K562 (cell line): ENCODE measurements around the gene PGM3. TPM values are rescaled to one million over a fixed set of nuclear protein-coding genes. Genes with fewer than 3 reads are reported as not detected.

Source experiments
- ATAC-seq: fragments of 200-7000 bp; cut with Tn5 transposase; 3 replicates; pipeline ENCODE4 v1.9.1; 2020; ENCODE audit warnings: moderate library complexity
- BruUV-seq: library from RNA; stranded (reverse); fragments of 400-500 nt; replicated peaks from 2 replicates; lab custom pipeline; 2021; lab: Mats Ljungman, UMichigan
- CTCF ChIA-PET: fragments of 300-600 bp; formaldehyde crosslinking; extraction: SDS; loops from one replicate; lab custom pipeline; 2021; ENCODE audit warnings: low intra/inter-chr PET ratio; lab: Yijun Ruan, JAX
- POLR2A ChIA-PET: fragments of 300-600, 350-650 bp; sonication (Branson Sonifier 250); formaldehyde crosslinking; extraction: SDS; loops from one replicate; lab custom pipeline; 2021; ENCODE audit warnings: antibody characterized with exemption, inconsistent platforms; lab: Yijun Ruan, JAX
- DNase-seq, 4 experiments: peaks; one replicate each; pipeline versions ENCODE4 v3.0.0 to v3.0.0-alpha.2; 2011 to 2018; ENCODE audit warnings: low spot score in 3 of 4, mixed read lengths in 3 of 4; ENCODE audit errors: extremely low read depth in 1 of 4
- FAIRE-seq: peaks from 2 replicates; lab custom pipeline; 2011; peaks lifted over from hg19 to GRCh38; lab: Jason Lieb, UNC
- H2AFZ ChIP-seq: 2 replicates; pipeline ENCODE4 v1.6.0; 2011; ENCODE audit warnings: low read depth, low read length, control low read depth, inconsistent platforms
- H3K27ac ChIP-seq: fragments of 200-600 bp; 3 replicates; pipeline ENCODE4 v1.8.0; 2011; ENCODE audit warnings: low read depth, mild to moderate bottlenecking, control low read depth, inconsistent platforms, low read length, moderate library complexity, mixed read lengths; ENCODE audit errors: extremely low read depth
- H3K27me3 ChIP-seq, 2 experiments: fragments of 300-600 bp in 1 of 2; 2 replicates in 1 of 2; 3 replicates in 1 of 2; pipeline versions ENCODE4 v1.6.0 to v1.8.0; 2011; ENCODE audit warnings: inconsistent platforms in 2 of 2, low read length in 2 of 2, mild to moderate bottlenecking in 1 of 2, mixed read lengths in 1 of 2, moderate library complexity in 1 of 2; ENCODE audit not compliant: control insufficient read depth in 2 of 2, insufficient read depth in 2 of 2
- H3K36me3 ChIP-seq: fragments of 300-600 bp; 3 replicates; pipeline ENCODE4 v1.8.0; 2011; ENCODE audit warnings: mild to moderate bottlenecking, low read length, inconsistent platforms; ENCODE audit not compliant: control insufficient read depth, insufficient read depth
- H3K4me1 ChIP-seq, 2 experiments: fragments of 200-600 bp in 1 of 2; replicated peaks in 1 of 2; 2 replicates in 1 of 2; 3 replicates in 1 of 2; pipeline versions ENCODE4 v1.5.1 to v1.8.0; 2011; ENCODE audit warnings: inconsistent platforms in 2 of 2, low read length in 2 of 2, mild to moderate bottlenecking in 1 of 2, mixed read lengths in 1 of 2, moderate library complexity in 1 of 2; ENCODE audit not compliant: control insufficient read depth in 2 of 2, insufficient read depth in 2 of 2
- H3K4me2 ChIP-seq: 2 replicates; pipeline ENCODE4 v1.6.1; 2011; ENCODE audit warnings: low read length, control low read depth, inconsistent platforms, mixed read lengths; ENCODE audit not compliant: insufficient read depth
- H3K4me3 ChIP-seq: fragments of 200-600 bp; sonication (generic), shearing (Covaris generic); 2 replicates; pipeline ENCODE4 v1.5.1; 2016; ENCODE audit warnings: control low read depth, inconsistent platforms
- H3K79me2 ChIP-seq: fragments of 200-600 bp; 3 replicates; pipeline ENCODE4 v1.8.0; 2011; ENCODE audit warnings: low read length, inconsistent platforms; ENCODE audit not compliant: control insufficient read depth, insufficient read depth
- H3K9ac ChIP-seq, 2 experiments: 2 replicates each; pipeline versions ENCODE4 v1.6.0 to v1.6.1; 2011; ENCODE audit warnings: low read depth in 2 of 2, low read length in 2 of 2, control low read depth in 1 of 2, inconsistent platforms in 1 of 2, mild to moderate bottlenecking in 1 of 2, mixed read lengths in 1 of 2; ENCODE audit not compliant: insufficient read depth in 1 of 2
- H3K9me1 ChIP-seq: one replicate; pipeline ENCODE4 v1.6.0; 2011; ENCODE audit warnings: inconsistent platforms, mild to moderate bottlenecking, low read length, moderate library complexity; ENCODE audit not compliant: control insufficient read depth, insufficient read depth
- H3K9me3 ChIP-seq: replicated peaks from 2 replicates; pipeline ENCODE4 v1.5.1; 2011; ENCODE audit warnings: low read depth, low read length, inconsistent platforms; ENCODE audit not compliant: control insufficient read depth, insufficient read depth
- H4K20me1 ChIP-seq: replicated peaks from 2 replicates; pipeline ENCODE4 v1.6.1; 2011; ENCODE audit warnings: low read length, inconsistent platforms, mixed read lengths; ENCODE audit not compliant: control insufficient read depth, insufficient read depth
- C11orf30 ChIP-seq: fragments of 450-650 bp; IDR thresholded peaks from 2 replicates; pipeline ENCODE4 v1.6.1; 2016; ENCODE audit warnings: low read depth, mild to moderate bottlenecking
- CEBPG ChIP-seq, 3 experiments: fragments of 200-800 bp in 1 of 3; sonication (Bioruptor generic) in 1 of 3; sonication (generic) in 1 of 3; formaldehyde crosslinking in 1 of 3; IDR thresholded peaks in 2 of 3; conservative IDR thresholded peaks in 1 of 3; 2 replicates each; pipeline versions ENCODE4 v1.6.1 to v1.8.0; 2016 to 2022; ENCODE audit warnings: missing compliant biosample characterization in 2 of 3, missing genetic modification characterization in 2 of 3, mild to moderate bottlenecking in 1 of 3, missing genetic modification reagents in 1 of 3
- E2F3 ChIP-seq: fragments of 250-450 bp; sonication (Bioruptor Pico); IDR thresholded peaks from 2 replicates; pipeline ENCODE4 v1.4.0; 2020; ENCODE audit warnings: mild to moderate bottlenecking
- MAFF ChIP-seq: IDR thresholded peaks from 2 replicates; pipeline ENCODE4 v1.6.1; 2012; ENCODE audit warnings: low read length, improper control_type of control experiment
- MAFG ChIP-seq: fragments of 450-650 bp; conservative IDR thresholded peaks from 2 replicates; pipeline ENCODE4 v1.6.1; 2016; ENCODE audit warnings: missing genetic modification characterization, missing compliant biosample characterization
- MAFK ChIP-seq: IDR thresholded peaks from 2 replicates; pipeline ENCODE4 v1.6.1; 2011; ENCODE audit warnings: low read length, improper control_type of control experiment
- PREB ChIP-seq: sonication (generic); formaldehyde crosslinking; IDR thresholded peaks from 2 replicates; pipeline ENCODE4 v1.8.1; 2023; ENCODE audit warnings: mild to moderate bottlenecking, missing genetic modification reagents
- RBM22 ChIP-seq: fragments of 200-400 bp; formaldehyde crosslinking; IDR thresholded peaks from 2 replicates; pipeline ENCODE4 v1.6.1; 2018; ENCODE audit warnings: low read length, low read depth; ENCODE audit not compliant: poor library complexity, severe bottlenecking
- SRSF7 ChIP-seq: fragments of 200-400 bp; formaldehyde crosslinking; optimal IDR thresholded peaks from 2 replicates; pipeline ENCODE3; 2017; ENCODE audit warnings: mild to moderate bottlenecking, low read depth, low read length
- TCFL5 ChIP-seq: fragments of 250-450 bp; sonication (Bioruptor Pico); conservative IDR thresholded peaks from 2 replicates; pipeline ENCODE4 v1.6.1; 2021; ENCODE audit warnings: mild to moderate bottlenecking, moderate library complexity, matching md5 sums
- ZBTB34 ChIP-seq: fragments of 250-450 bp; sonication (Bioruptor Pico); IDR thresholded peaks from 2 replicates; pipeline ENCODE4 v1.8.0; 2021; ENCODE audit warnings: mild to moderate bottlenecking, moderate library complexity
- ZNF316 ChIP-seq: fragments of 450-650 bp; IDR thresholded peaks from 2 replicates; pipeline ENCODE4 v1.6.1; 2016
- ZNF511 ChIP-seq: sonication (generic); formaldehyde crosslinking; IDR thresholded peaks from 2 replicates; pipeline ENCODE4 v1.8.0; 2022; ENCODE audit warnings: mild to moderate bottlenecking, missing genetic modification reagents
- ZNF707 ChIP-seq: fragments of 250-450 bp; sonication (Bioruptor Pico); conservative IDR thresholded peaks from 2 replicates; pipeline ENCODE4 v1.8.0; 2022; ENCODE audit warnings: inconsistent platforms, mild to moderate bottlenecking, moderate library complexity
- WGBS: fragments of 100-300 bp; shearing (Covaris generic); methylation state at CpG from one replicate; pipeline ENCODE4 v1.1.6; 2016; ENCODE audit warnings: low coverage, mixed read lengths; ENCODE audit not compliant: insufficient coverage; ENCODE audit errors: missing lambda C conversion rate; 5-methylcytosine and 5-hydroxymethylcytosine counted together
- in situ Hi-C: fragments of 300-500 bp; cut with MboI; formaldehyde crosslinking; loops from 4 replicates; pipeline ENCODE4 v1.15.0; 2018; ENCODE audit warnings: inconsistent platforms, mixed read lengths
- intact Hi-C: fragments of 100-400 bp; cut with micrococcal nuclease; formaldehyde crosslinking; loops from 2 replicates; pipeline ENCODE4 v1.14.2; 2022
- polyA plus RNA-seq, 8 experiments: library from polyadenylated mRNA; depleted of rRNA in 4 of 8; stranded (reverse) in 5 of 8; unstranded in 3 of 8; fragments of >200 nt; fragmentation: Nextera tagmentation in 2 of 8; fragmentation: Illumina TruSeq in 1 of 8; extraction: Ambion mirVana in 2 of 8; extraction: Trizol in 1 of 8; gene quantifications; 2 replicates each; pipeline versions ENCODE4 v1.2.1 to v1.2.3, GENCODE V29; 2011 to 2014; ENCODE audit warnings: inconsistent platforms in 1 of 8, missing spikeins in 1 of 8
- total RNA-seq, 7 experiments: library from RNA; depleted of rRNA in 6 of 7; stranded (reverse); fragments of >200 nt in 6 of 7; fragmentation: Illumina TruSeq in 2 of 7; extraction: Trizol in 2 of 7; gene quantifications; 2 replicates each; pipeline versions ENCODE4 v1.2.1 to v1.2.3, GENCODE V29; 2011 to 2021; ENCODE audit warnings: low replicate concordance in 1 of 7

The PGM3 gene
- total and polyA plus RNA-seq, 9 of the 15 experiments (the other 6 are each of a cell fraction or from before 2014, with no cell fraction given): 19.1 to 107 (median 50.5) TPM

GRCh38 chr6:83153883-83154521, 39.1 kb downstream of the PGM3 start (continued):
- TF ChIP-seq CEBPG (CRISPR knock-in tag; IDR thresholded peaks at IDR 0.05) (no peak), CEBPG (tag; conservative IDR thresholded peaks at IDR 0.05 in 1 of 2, IDR thresholded peaks at IDR 0.05 in 1 of 2) (peak in 1 of 2 experiments; percentile 87; a peak in 2 of 4 replicates)

- H4K20me1 ChIP-seq: no peaks in the 10 kb centered on the region
- no peaks in the 10 kb centered on the region for H3K27me3 ChIP-seq
- no peak overlapping the region for H2AFZ ChIP-seq
- H3K9ac ChIP-seq: no peak overlapping the region
- no TSS peak for BruUV-seq
- intact Hi-C loops (no loop called here), in situ Hi-C loops (no loop called here)
- POLR2A ChIA-PET: no interaction called here
- no peak overlapping the region for H3K4me3 ChIP-seq
- 100% methylated on average over 1 of the region's 1 CpG for WGBS
- H3K4me2 ChIP-seq: no peak overlapping the region
- H3K79me2 ChIP-seq: no peaks in the 10 kb centered on the region
- no peaks in the 10 kb centered on the region for H3K4me1 ChIP-seq
- FAIRE-seq (no peak), ATAC-seq (no peak), DNase-seq (no peak)
- H3K9me3 ChIP-seq: no peaks in the 10 kb centered on the region
- H3K27ac ChIP-seq: no peak overlapping the region
- no peak for TF ChIP-seq RBM22
- TF ChIP-seq MAFF: peak; percentile 95
- no peak for TF ChIP-seq PREB (CRISPR knock-in tag)
- no peak for TF ChIP-seq E2F3 (CRISPR knock-in tag)
- peak; percentile 89 for TF ChIP-seq MAFG (tag)
- no peak for TF ChIP-seq TCFL5 (CRISPR knock-in tag)
- no peak for TF ChIP-seq ZBTB34
- no peak for TF ChIP-seq SRSF7
- TF ChIP-seq MAFK: peak; percentile 96
- no peak for TF ChIP-seq ZNF707 (CRISPR knock-in tag)
- no peak for TF ChIP-seq ZNF511 (CRISPR knock-in tag)
- TF ChIP-seq ZNF316: peak; percentile 96
- TF ChIP-seq C11orf30: peak; percentile 92
- CTCF ChIA-PET: no interaction called here
- H3K36me3 ChIP-seq: no peaks in the 10 kb centered on the region
- H3K9me1 ChIP-seq: no peaks in the 10 kb centered on the region
Observed at GRCh38 chr6:83152913-83153312, 40.2 kb downstream of the PGM3 start.
